C4-2B (cell line): ENCODE results near the gene DIDO1.

Experiments
- H3K27ac ChIP-seq: fragments of 450-650 bp; 2 replicates; pipeline ENCODE4 v1.5.1; 2017
- ZFX ChIP-seq: fragments of 450-650 bp; IDR thresholded peaks from 2 replicates; pipeline ENCODE4 v1.6.1; 2017
- TF ChIP-seq, protein P1 (sequence below): fragments of 450-650 bp; conservative IDR thresholded peaks from 2 replicates; pipeline ENCODE4 v1.5.1; 2017; ENCODE audit warnings: mild to moderate bottlenecking

DIDO1 gene

DNA sequence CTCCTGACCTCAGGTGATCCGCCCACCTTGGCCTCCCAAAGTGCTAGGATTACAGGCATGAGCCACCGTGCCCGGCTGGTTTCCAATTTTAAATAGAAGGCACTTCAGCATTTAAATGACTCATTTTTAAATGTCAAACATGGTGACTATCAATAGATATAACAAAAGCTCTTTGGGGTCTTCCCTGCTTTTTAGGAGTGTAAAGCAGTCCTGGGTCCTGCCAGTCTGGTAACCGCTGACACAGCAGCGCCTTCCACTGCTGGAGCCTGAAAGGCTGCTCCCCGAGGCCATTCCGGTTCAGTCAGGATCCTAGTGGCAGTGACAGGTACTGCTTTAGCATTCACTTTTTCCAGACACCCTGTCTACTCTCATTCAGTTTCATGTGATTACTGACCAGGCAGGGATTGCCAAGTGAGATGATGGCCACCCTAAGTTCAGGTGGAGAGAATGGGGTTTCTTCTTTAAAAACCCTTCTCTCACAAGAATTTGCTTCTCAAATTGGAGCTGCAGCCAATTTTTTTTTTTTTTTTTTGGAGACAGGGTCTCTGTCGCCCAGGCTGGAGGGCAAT is 5.1 kb downstream of the DIDO1 start:
- no peak for TF ChIP-seq ZFX
- TF ChIP-seq, protein P1, sequence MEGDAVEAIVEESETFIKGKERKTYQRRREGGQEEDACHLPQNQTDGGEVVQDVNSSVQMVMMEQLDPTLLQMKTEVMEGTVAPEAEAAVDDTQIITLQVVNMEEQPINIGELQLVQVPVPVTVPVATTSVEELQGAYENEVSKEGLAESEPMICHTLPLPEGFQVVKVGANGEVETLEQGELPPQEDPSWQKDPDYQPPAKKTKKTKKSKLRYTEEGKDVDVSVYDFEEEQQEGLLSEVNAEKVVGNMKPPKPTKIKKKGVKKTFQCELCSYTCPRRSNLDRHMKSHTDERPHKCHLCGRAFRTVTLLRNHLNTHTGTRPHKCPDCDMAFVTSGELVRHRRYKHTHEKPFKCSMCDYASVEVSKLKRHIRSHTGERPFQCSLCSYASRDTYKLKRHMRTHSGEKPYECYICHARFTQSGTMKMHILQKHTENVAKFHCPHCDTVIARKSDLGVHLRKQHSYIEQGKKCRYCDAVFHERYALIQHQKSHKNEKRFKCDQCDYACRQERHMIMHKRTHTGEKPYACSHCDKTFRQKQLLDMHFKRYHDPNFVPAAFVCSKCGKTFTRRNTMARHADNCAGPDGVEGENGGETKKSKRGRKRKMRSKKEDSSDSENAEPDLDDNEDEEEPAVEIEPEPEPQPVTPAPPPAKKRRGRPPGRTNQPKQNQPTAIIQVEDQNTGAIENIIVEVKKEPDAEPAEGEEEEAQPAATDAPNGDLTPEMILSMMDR, result peak; percentile 81
- H3K27ac ChIP-seq, result peak overlapping the region; percentile 5; the same call in 1 of the 2 replicates

DNA sequence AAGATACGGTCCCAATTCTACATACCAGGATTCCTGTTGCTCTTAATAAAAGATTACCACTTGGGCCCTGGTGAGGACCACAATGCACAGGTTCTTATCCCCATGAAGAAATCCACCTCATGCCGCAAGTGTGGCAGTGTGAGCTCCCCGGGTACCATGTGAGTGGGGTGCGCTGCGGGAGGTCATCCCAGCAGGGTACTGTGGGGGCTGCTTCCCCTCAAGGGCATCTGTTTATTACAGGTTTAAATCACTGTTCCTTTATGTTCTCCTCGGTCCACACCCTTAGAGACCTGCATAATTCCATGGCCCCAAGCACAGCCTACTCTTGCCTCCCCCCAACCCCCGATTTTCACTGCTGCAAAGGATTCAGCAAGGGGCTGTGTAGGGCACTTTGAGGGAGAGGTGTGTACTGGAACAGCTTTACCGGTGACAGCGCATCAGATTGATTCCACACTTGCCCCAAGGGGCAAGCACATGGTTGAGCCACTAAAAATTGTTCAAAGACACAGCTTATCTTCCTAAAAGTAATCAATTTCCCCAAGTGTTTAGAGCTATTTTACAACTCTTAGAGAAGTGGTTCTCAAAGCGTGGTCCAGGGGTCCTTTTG is 6.2 kb downstream of the DIDO1 start:
- TF ChIP-seq ZFX, result no peak
- TF ChIP-seq, protein P1, result no peak
- no peak overlapping the region for H3K27ac ChIP-seq

DNA sequence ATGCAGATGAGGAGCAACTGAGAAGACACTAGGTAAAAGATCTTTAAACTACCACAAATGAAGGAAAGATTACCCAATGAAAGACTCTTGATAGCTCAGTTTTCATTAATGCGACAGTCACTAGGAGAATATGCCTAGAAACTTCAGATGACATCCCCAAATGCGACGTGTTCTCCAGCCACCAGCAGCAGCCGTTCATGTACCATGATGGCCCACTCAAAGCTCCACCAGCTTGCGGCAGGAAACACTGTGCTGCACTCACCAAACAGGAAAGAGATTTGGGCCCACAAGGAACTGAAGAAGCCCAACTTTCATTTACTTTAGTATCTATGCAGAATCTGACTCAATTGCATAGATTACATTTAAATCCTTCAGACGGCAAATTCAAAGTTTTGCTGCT is 7.5 kb downstream of the DIDO1 start:
- no peak overlapping the region for H3K27ac ChIP-seq
- TF ChIP-seq, protein P1, result no peak
- no peak for TF ChIP-seq ZFX

DNA sequence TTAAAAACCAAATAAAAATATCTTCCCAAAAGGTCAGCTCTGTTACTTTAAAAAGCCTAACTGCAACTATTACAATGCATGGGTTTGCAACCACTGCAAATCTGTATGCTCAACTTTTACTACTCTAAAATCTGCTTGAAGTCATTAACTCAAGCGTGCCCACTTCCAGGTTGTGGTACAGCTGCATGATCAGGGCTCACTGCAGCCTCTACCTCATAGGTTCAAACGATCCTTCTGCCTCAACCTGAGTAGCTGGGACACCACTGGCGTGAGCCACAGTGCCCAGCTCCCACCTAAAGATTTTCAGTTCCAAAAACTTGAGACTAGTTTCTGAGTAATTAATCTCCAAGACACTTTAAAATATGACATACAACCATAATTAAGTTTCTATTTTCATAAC is 8.2 kb downstream of the DIDO1 start:
- H3K27ac ChIP-seq, result no peak overlapping the region
- TF ChIP-seq ZFX, result no peak
- TF ChIP-seq, protein P1, result no peak

DNA sequence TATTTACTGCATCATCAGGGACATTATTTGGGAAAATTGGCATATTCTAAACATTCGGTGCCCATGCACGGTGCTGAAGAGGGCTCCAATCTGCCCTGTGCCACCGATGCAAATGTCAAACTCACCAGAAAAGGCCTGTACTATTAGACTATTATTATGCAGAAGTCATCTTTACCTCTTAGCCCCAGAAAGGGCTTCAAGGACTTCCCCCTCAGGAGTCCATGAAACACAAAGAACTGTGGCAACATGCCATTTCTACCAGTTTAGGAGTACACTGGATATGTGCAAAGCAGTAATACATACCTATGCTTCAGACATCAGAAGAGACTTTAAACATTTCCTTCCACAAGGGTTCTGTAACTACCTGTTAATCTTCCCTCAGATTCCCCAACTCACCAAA is 8.6 kb downstream of the DIDO1 start:
- H3K27ac ChIP-seq, result peak overlapping the region; percentile 63
- TF ChIP-seq ZFX, result no peak
- TF ChIP-seq, protein P1, result no peak

DNA sequence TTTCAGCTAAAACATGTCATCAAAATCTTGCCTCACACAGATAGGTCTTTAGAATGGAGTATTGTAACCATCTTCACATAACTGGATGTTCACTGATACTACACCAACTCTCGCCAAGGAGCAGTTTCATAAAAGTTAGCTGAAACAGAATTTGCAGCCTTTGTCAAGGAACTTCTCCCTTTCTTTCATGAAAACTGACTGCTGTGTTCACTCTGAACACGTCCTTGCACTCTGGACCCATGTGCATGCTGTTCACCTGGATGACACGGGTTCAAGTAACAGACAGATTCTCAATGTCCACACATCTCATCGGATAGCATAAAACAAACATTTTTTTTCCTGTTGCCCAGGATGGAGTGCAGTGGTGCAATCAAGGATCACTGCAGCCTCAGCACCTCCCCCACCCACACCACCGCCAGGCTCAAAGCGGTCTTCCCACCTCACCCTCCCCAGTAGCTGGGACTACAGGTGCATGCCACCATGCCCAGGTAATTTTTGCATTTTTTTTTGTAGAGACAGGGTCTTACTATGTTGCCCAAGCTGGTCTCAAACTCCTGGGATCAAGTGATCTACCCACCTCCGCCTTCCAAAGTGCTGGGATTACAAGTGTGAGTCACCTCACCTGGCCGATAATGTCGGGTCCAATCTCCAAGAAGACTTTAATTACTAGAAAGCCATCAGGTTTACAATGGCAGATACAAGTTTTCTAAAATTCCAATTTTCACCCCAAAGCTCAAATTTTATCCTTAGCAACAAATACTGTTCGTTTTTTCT is 9.4 kb downstream of the DIDO1 start:
- TF ChIP-seq, protein P1, result no peak
- TF ChIP-seq ZFX, result no peak
- H3K27ac ChIP-seq, result peak overlapping the region; percentile 63

DNA sequence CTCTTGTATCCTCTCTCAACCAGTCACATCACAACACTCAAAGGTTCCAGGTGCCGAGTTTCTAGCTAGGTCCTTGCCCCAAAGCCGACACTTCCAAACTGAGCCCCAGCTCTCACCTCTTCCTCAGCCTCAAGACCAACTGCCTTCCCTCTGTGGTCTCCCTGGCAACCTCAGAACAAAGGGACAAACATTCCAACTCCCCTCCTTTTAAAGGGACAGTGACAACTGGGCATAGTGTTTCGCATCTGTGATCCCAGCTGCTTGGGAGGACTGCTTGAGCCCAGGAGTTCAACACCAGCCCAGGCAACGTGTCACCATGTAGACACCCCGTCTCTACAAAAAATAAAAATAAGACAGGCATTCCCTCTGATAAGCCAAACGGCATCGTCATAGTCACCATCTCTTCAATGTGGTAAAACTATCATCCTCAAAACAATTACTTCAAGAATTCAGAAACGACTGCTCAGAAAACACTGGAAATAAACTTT is 11.3 kb downstream of the DIDO1 start:
- TF ChIP-seq, protein P1, result no peak
- TF ChIP-seq ZFX, result no peak
- H3K27ac ChIP-seq, result no peak overlapping the region
